Measurements from ENCODE around the gene RAD51B. TPM values are rescaled to one million over a fixed set of nuclear protein-coding genes. Genes with fewer than 3 reads are reported as not detected.
"Not testable (repeated sequence)": the region's sequence is repeated elsewhere in the genome, so short reads cannot be mapped to it uniquely, and the experiment has no call there.

Gene RAD51B
- total RNA-seq, 2 donors from 2014 or later, result 42.6 to 50.0 TPM

GRCh38 chr14:68254669-68255527, 435.3 kb downstream of the RAD51B start:
- H3K36me3 Mint-ChIP-seq (ENCODE audit: insufficient read depth in 2 of 2), result no peaks in the 10 kb centered on the region
- H3K4me1 Mint-ChIP-seq (ENCODE audit: low read depth), result peaks cover 44% of the 10 kb centered on the region
- H3K27me3 Mint-ChIP-seq (ENCODE audit: low read depth), result no peaks in the 10 kb centered on the region
- no peak for DNase-seq
- H3K9me3 Mint-ChIP-seq, result no peaks in the 10 kb centered on the region
- no peak for ATAC-seq (replicated peaks in 1 of 2)
- H3K4me3 Mint-ChIP-seq, result no peak overlapping the region
- H3K27ac Mint-ChIP-seq, result peak overlapping the region; percentile 39

- no peaks in the 10 kb centered on the region for H3K36me3 Mint-ChIP-seq (ENCODE audit: insufficient read depth in 2 of 2)
- ATAC-seq (replicated peaks in 1 of 2), result no peak
Measured at GRCh38 chr14:68255693-68256178, 436.2 kb downstream of the RAD51B start.

GRCh38 chr14:68257969-68258368, 438.4 kb downstream of the RAD51B start:
- DNase-seq, result no peak
- H3K27ac Mint-ChIP-seq, result no peak overlapping the region
- H3K27me3 Mint-ChIP-seq (ENCODE audit: low read depth), result no peaks in the 10 kb centered on the region

More at GRCh38 chr14:68255693-68256178, 436.2 kb downstream of the RAD51B start:
- Mint-ChIP-seq H3K27ac (no peak overlapping the region), H3K4me1 (ENCODE audit: low read depth) (peaks cover 44% of the 10 kb centered on the region), H3K27me3 (ENCODE audit: low read depth) (no peaks in the 10 kb centered on the region), H3K9me3 (no peaks in the 10 kb centered on the region), H3K4me3 (no peak overlapping the region)
- no peak for DNase-seq

GRCh38 chr14:68258995-68259394, 439.4 kb downstream of the RAD51B start:
- not testable (repeated sequence) for H3K4me3 Mint-ChIP-seq; H3K27me3 Mint-ChIP-seq (ENCODE audit: low read depth); H3K9me3 Mint-ChIP-seq; ATAC-seq (replicated peaks in 1 of 2); H3K27ac Mint-ChIP-seq; H3K36me3 Mint-ChIP-seq (ENCODE audit: insufficient read depth in 2 of 2); DNase-seq
- H3K4me1 Mint-ChIP-seq (ENCODE audit: low read depth), result peaks cover 57% of the 10 kb centered on the region

More at GRCh38 chr14:68257969-68258368, 438.4 kb downstream of the RAD51B start:
- Mint-ChIP-seq H3K4me1 (ENCODE audit: low read depth) (peaks cover 51% of the 10 kb centered on the region), H3K36me3 (ENCODE audit: insufficient read depth in 2 of 2) (no peaks in the 10 kb centered on the region), H3K4me3 (no peak overlapping the region), H3K9me3 (no peaks in the 10 kb centered on the region)
- no peak for ATAC-seq (replicated peaks in 1 of 2)

GRCh38 chr14:68260121-68260520, 440.5 kb downstream of the RAD51B start:
- Mint-ChIP-seq H3K27me3 (ENCODE audit: low read depth) (no peaks in the 10 kb centered on the region), H3K4me3 (no peak overlapping the region), H3K4me1 (ENCODE audit: low read depth) (peaks cover 55% of the 10 kb centered on the region), H3K36me3 (ENCODE audit: insufficient read depth in 2 of 2) (no peaks in the 10 kb centered on the region), H3K9me3 (no peaks in the 10 kb centered on the region), H3K27ac (no peak overlapping the region)
- ATAC-seq (replicated peaks in 1 of 2), result no peak
- DNase-seq, result no peak

GRCh38 chr14:68261092-68261842, 441.7 kb downstream of the RAD51B start:
- peak overlapping the region; percentile 27 to 61 for H3K4me3 Mint-ChIP-seq
- H3K27ac Mint-ChIP-seq, result peak overlapping the region; percentile 67
- no peaks in the 10 kb centered on the region for H3K9me3 Mint-ChIP-seq
- no peak for DNase-seq
- H3K36me3 Mint-ChIP-seq (ENCODE audit: insufficient read depth in 2 of 2), result no peaks in the 10 kb centered on the region
- peak in 1 of 2 donors; percentile 25 for ATAC-seq (replicated peaks in 1 of 2)
- no peaks in the 10 kb centered on the region for H3K27me3 Mint-ChIP-seq (ENCODE audit: low read depth)
- H3K4me1 Mint-ChIP-seq (ENCODE audit: low read depth), result peaks cover 54% of the 10 kb centered on the region

GRCh38 chr14:68262567-68262966, 443.0 kb downstream of the RAD51B start:
- no peak overlapping the region for H3K4me3 Mint-ChIP-seq
- no peaks in the 10 kb centered on the region for H3K27me3 Mint-ChIP-seq (ENCODE audit: low read depth)
- no peaks in the 10 kb centered on the region for H3K9me3 Mint-ChIP-seq
- peaks cover 48% of the 10 kb centered on the region for H3K4me1 Mint-ChIP-seq (ENCODE audit: low read depth)
- no peaks in the 10 kb centered on the region for H3K36me3 Mint-ChIP-seq (ENCODE audit: insufficient read depth in 2 of 2)
- ATAC-seq (replicated peaks in 1 of 2) (no peak), DNase-seq (no peak)
- no peak overlapping the region for H3K27ac Mint-ChIP-seq

- H3K27ac Mint-ChIP-seq, result no peak overlapping the region
- H3K9me3 Mint-ChIP-seq, result no peaks in the 10 kb centered on the region
- H3K4me1 Mint-ChIP-seq (ENCODE audit: low read depth), result peaks cover 55% of the 10 kb centered on the region
- no peak for ATAC-seq (replicated peaks in 1 of 2)
- no peaks in the 10 kb centered on the region for H3K36me3 Mint-ChIP-seq (ENCODE audit: insufficient read depth in 2 of 2)
- H3K27me3 Mint-ChIP-seq (ENCODE audit: low read depth), result no peaks in the 10 kb centered on the region
- H3K4me3 Mint-ChIP-seq, result no peak overlapping the region
- DNase-seq, result no peak
Measured at GRCh38 chr14:68263563-68264259, 444.1 kb downstream of the RAD51B start.

GRCh38 chr14:68264260-68264569, 444.6 kb downstream of the RAD51B start:
- Mint-ChIP-seq H3K4me1 (ENCODE audit: low read depth) (peaks cover 56% of the 10 kb centered on the region), H3K36me3 (ENCODE audit: insufficient read depth in 2 of 2) (no peaks in the 10 kb centered on the region), H3K9me3 (no peaks in the 10 kb centered on the region), H3K4me3 (no peak overlapping the region), H3K27me3 (ENCODE audit: low read depth) (no peaks in the 10 kb centered on the region), H3K27ac (no peak overlapping the region)
- no peak for ATAC-seq (replicated peaks in 1 of 2)
- DNase-seq, result no peak

- Mint-ChIP-seq H3K4me1 (ENCODE audit: low read depth) (peaks cover 43% of the 10 kb centered on the region), H3K27ac (no peak overlapping the region), H3K36me3 (ENCODE audit: insufficient read depth in 2 of 2) (no peaks in the 10 kb centered on the region), H3K9me3 (no peaks in the 10 kb centered on the region), H3K27me3 (ENCODE audit: low read depth) (no peaks in the 10 kb centered on the region), H3K4me3 (no peak overlapping the region)
- no peak for ATAC-seq (replicated peaks in 1 of 2)
- DNase-seq, result no peak
Measured at GRCh38 chr14:68266998-68267397, 447.4 kb downstream of the RAD51B start.

GRCh38 chr14:68268197-68268596, 448.6 kb downstream of the RAD51B start:
- ATAC-seq (replicated peaks in 1 of 2), result no peak
- H3K4me1 Mint-ChIP-seq (ENCODE audit: low read depth), result peaks cover 36% of the 10 kb centered on the region
- H3K36me3 Mint-ChIP-seq (ENCODE audit: insufficient read depth in 2 of 2), result no peaks in the 10 kb centered on the region
- no peaks in the 10 kb centered on the region for H3K27me3 Mint-ChIP-seq (ENCODE audit: low read depth)
- no peak for DNase-seq
- no peaks in the 10 kb centered on the region for H3K9me3 Mint-ChIP-seq
- H3K27ac Mint-ChIP-seq, result no peak overlapping the region
- H3K4me3 Mint-ChIP-seq, result peak overlapping the region in 1 of 2 donors; percentile 4

- Mint-ChIP-seq H3K27ac (peak overlapping the region; percentile 43), H3K36me3 (ENCODE audit: insufficient read depth in 2 of 2) (no peaks in the 10 kb centered on the region), H3K9me3 (no peaks in the 10 kb centered on the region), H3K4me3 (peak overlapping the region in 1 of 2 donors; percentile 4), H3K27me3 (ENCODE audit: low read depth) (no peaks in the 10 kb centered on the region), H3K4me1 (ENCODE audit: low read depth) (peaks cover 31% of the 10 kb centered on the region)
- DNase-seq, result no peak
- peak in 1 of 2 donors; percentile 39 for ATAC-seq (replicated peaks in 1 of 2)
Measured at GRCh38 chr14:68268719-68269118, 449.1 kb downstream of the RAD51B start.
